MCF 10A (cell line): ENCODE data around the gene SNX13. TPM values are rescaled to one million over a fixed set of nuclear protein-coding genes. Genes with fewer than 3 reads are reported as not detected.

Experiments used
- BruUV-seq: library from RNA; stranded (reverse); fragments of 400-500 nt; replicated peaks from 2 replicates; lab custom pipeline; 2021; lab: Mats Ljungman, UMichigan
- CTCF ChIA-PET: fragments of 300-600 bp; sonication (Branson Sonifier 250); formaldehyde crosslinking; extraction: SDS; loops from one replicate; lab custom pipeline; 2021; ENCODE audit warnings: antibody characterized with exemption, inconsistent platforms; lab: Yijun Ruan, JAX
- POLR2A ChIA-PET: fragments of 300-600, 350-650 bp; sonication (Branson Sonifier 250); formaldehyde crosslinking; extraction: SDS; loops from one replicate; lab custom pipeline; 2020; ENCODE audit warnings: antibody characterized with exemption, inconsistent platforms; lab: Yijun Ruan, JAX
- DNase-seq: peaks from one replicate; pipeline ENCODE4 v3.0.0-alpha.2; 2018; ENCODE audit not compliant: unreplicated experiment
- H3K27ac Mint-ChIP-seq: one replicate; pipeline ENCODE4 v1.8.0; 2022; ENCODE audit warnings: mild to moderate bottlenecking, low read depth, mixed read lengths; ENCODE audit not compliant: unreplicated experiment
- H3K27me3 Mint-ChIP-seq: one replicate; pipeline ENCODE4 v1.8.0; 2022; ENCODE audit warnings: mixed read lengths; ENCODE audit not compliant: insufficient read depth, unreplicated experiment
- H3K36me3 Mint-ChIP-seq: one replicate; pipeline ENCODE4 v1.8.0; 2022; ENCODE audit warnings: mild to moderate bottlenecking, moderate library complexity, mixed read lengths; ENCODE audit not compliant: insufficient read depth, unreplicated experiment
- H3K4me1 Mint-ChIP-seq: one replicate; pipeline ENCODE4 v1.8.0; 2022; ENCODE audit warnings: mixed read lengths; ENCODE audit not compliant: insufficient read depth, unreplicated experiment
- H3K4me3 Mint-ChIP-seq: one replicate; pipeline ENCODE4 v1.8.0; 2022; ENCODE audit warnings: mild to moderate bottlenecking, moderate library complexity, mixed read lengths; ENCODE audit not compliant: unreplicated experiment
- H3K9me3 Mint-ChIP-seq: one replicate; pipeline ENCODE4 v1.8.0; 2022; ENCODE audit warnings: mixed read lengths; ENCODE audit not compliant: unreplicated experiment
- CTCF ChIP-seq: fragments of 200-600 bp; IDR thresholded peaks from one replicate; pipeline ENCODE4 v1.8.0; 2022; ENCODE audit warnings: antibody characterized with exemption, mild to moderate bottlenecking; ENCODE audit not compliant: unreplicated experiment
- intact Hi-C: fragments of 100-400 bp; cut with micrococcal nuclease; formaldehyde crosslinking; loops from 2 replicates; pipeline ENCODE4 v1.14.1; 2022
- total RNA-seq: library from RNA; stranded (reverse); gene quantifications from 2 replicates; pipeline ENCODE4 v1.2.3, GENCODE V29; 2022

Gene SNX13
- total RNA-seq, 1 experiment from 2014 or later = 38.5 TPM

- Mint-ChIP-seq H3K27ac (peak overlapping the region; percentile 90), H3K4me3 (peak overlapping the region; percentile 48), H3K4me1 (peaks cover 26% of the 10 kb centered on the region), H3K36me3 (peaks cover 23% of the 10 kb centered on the region), H3K27me3 (no peaks in the 10 kb centered on the region), H3K9me3 (peaks cover 8% of the 10 kb centered on the region)
- CTCF ChIA-PET = no interaction called here
- no peak for TF ChIP-seq CTCF
- BruUV-seq = no TSS peak
- POLR2A ChIA-PET = interaction anchor here (0.6 to 1.9 kb wide), 4 partner anchors 10 to 73 kb away, joined by 3 to 8 read pairs (median 4); no protein-coding TSS in a partner anchor
- no peak for DNase-seq
- intact Hi-C loops = no loop called here
Measured at GRCh38 chr7:17845197-17845547, 95.1 kb downstream of the SNX13 start.

- H3K4me1 Mint-ChIP-seq = peaks cover 26% of the 10 kb centered on the region
- peak overlapping the region; percentile 90 for H3K27ac Mint-ChIP-seq
- TF ChIP-seq CTCF = no peak
- DNase-seq = no peak
- no TSS peak for BruUV-seq
- intact Hi-C loops = no loop called here
- H3K4me3 Mint-ChIP-seq = peak overlapping the region; percentile 48
- no peaks in the 10 kb centered on the region for H3K27me3 Mint-ChIP-seq
- CTCF ChIA-PET = no interaction called here
- H3K36me3 Mint-ChIP-seq = peaks cover 23% of the 10 kb centered on the region
- POLR2A ChIA-PET = interaction anchor here (0.6 to 1.9 kb wide), 6 partner anchors 9 to 93 kb away, joined by 3 to 8 read pairs (median 4); no protein-coding TSS in a partner anchor
- peaks cover 8% of the 10 kb centered on the region for H3K9me3 Mint-ChIP-seq
Measured at GRCh38 chr7:17844514-17845196, 95.6 kb downstream of the SNX13 start.

- TF ChIP-seq CTCF = no peak
- peak overlapping the region; percentile 48 for H3K4me3 Mint-ChIP-seq
- DNase-seq = no peak
- POLR2A ChIA-PET = interaction anchor here (0.5 to 1.9 kb wide), 7 partner anchors 8 to 513 kb away, joined by 3 to 8 read pairs (median 3); no protein-coding TSS in a partner anchor
- no peaks in the 10 kb centered on the region for H3K27me3 Mint-ChIP-seq
- peak overlapping the region; percentile 90 for H3K27ac Mint-ChIP-seq
- no TSS peak for BruUV-seq
- intact Hi-C loops = no loop called here
- H3K9me3 Mint-ChIP-seq = peaks cover 8% of the 10 kb centered on the region
- CTCF ChIA-PET = no interaction called here
- H3K4me1 Mint-ChIP-seq = peaks cover 26% of the 10 kb centered on the region
- H3K36me3 Mint-ChIP-seq = peaks cover 29% of the 10 kb centered on the region
Measured at GRCh38 chr7:17844022-17844421, 96.3 kb downstream of the SNX13 start.

- no peaks in the 10 kb centered on the region for H3K27me3 Mint-ChIP-seq
- peak overlapping the region; percentile 2 for H3K4me3 Mint-ChIP-seq
- no TSS peak for BruUV-seq
- intact Hi-C loops = no loop called here
- peaks cover 8% of the 10 kb centered on the region for H3K9me3 Mint-ChIP-seq
- H3K36me3 Mint-ChIP-seq = peaks cover 32% of the 10 kb centered on the region
- H3K27ac Mint-ChIP-seq = peak overlapping the region; percentile 90
- no peak for DNase-seq
- CTCF ChIA-PET = interaction anchor here (0.6 kb wide), 1 partner anchor 84 kb away, joined by 3 read pairs; no protein-coding TSS in a partner anchor
- H3K4me1 Mint-ChIP-seq = peaks cover 26% of the 10 kb centered on the region
- POLR2A ChIA-PET = interaction anchor here (1.0 to 1.1 kb wide), 2 partner anchors 71 to 95 kb away, joined by 3 to 5 read pairs; no protein-coding TSS in a partner anchor
- TF ChIP-seq CTCF = no peak
Measured at GRCh38 chr7:17843041-17843440, 97.3 kb downstream of the SNX13 start.
